HG02870 (cell line): ENCODE data around the gene SLC6A8.
"Not testable (repeated sequence)": the region's sequence is repeated elsewhere in the genome, so short reads cannot be mapped to it uniquely, and the experiment has no call there.

ENCODE experiments used
- ATAC-seq: cut with Tn5 transposase; IDR thresholded peaks from one replicate; pipeline ENCODE4 v1.9.1; 2021; ENCODE audit warnings: mild to moderate bottlenecking, moderate library complexity; ENCODE audit not compliant: unreplicated experiment

The SLC6A8 gene

GRCh38 chrX:153743468-153744209 is 55.9 kb downstream of the SLC6A8 start:
- ATAC-seq = not testable (repeated sequence)

DNA sequence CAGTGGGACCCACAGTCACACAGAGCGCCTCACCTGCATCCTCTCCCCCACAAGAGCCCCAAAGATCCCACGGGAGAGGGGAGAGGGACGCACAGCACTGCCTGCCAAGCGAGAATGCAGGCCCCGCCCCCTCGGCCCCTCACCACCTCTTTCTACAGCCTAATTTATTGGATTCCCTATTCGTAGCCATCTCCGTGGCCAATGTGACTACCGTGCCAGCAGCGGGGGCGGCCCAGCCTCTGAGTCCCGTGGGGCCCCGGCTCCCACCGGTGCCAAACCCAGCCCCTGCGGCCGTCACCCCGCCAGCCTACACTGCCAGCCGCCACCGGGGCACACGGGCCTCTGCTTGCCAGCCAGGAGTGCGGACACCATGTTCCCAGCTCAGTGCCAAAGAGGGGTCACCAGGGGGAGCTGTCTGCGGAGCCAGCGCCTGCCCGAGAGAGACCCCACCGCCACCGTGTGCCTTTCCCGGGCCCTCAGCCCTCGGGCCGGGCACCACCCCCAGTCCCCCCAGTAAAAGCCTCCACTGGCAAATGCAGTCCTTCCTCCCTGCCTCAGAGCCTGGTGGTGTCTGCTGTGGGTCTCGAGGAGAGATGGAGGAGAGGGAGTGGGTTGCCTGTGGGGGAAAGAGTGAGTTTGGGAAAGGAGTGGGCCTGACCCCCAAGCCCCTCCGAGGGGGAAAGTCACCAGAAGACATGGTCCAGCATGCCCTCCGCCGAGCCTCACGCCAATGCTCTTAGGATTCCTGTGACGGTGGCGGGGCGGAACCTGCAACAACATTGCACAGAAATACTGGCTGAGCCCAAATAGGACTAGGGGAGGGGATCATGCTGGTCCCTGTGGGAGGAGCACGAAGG is 56.7 kb downstream of the SLC6A8 start:
- no peak for ATAC-seq

DNA sequence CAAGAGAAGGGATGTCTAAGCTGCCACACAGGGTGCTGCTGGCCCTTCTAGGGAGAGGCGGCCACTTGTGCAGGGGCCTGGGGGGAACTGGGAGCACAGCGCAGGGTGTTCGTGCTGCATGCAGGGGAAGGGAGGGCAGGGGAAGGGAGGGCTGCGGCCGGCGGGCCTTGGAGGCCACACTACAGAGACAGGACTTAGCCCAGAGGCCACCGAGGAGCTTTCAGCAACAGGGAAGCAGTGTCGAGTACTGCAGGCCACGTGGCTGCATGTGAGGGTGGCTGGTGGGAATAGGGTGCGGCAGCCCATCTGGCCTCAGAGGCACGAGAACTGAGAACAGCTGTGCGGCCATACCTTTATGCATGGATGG is 57.3 kb downstream of the SLC6A8 start:
- ATAC-seq = not testable (repeated sequence)
